B cell (primary cell): Measurements from ENCODE around the gene BEST2.

Experiments used
- CTCF ChIP-seq: fragments of 200-600 bp; IDR thresholded peaks from one replicate; pipeline ENCODE4 v1.8.0; 2022; ENCODE audit warnings: antibody characterized with exemption, mild to moderate bottlenecking
- EZH2 ChIP-seq: IDR thresholded peaks from 2 replicates; pipeline ENCODE4 v1.6.1; 2012; ENCODE audit warnings: borderline replicate concordance, low read depth, mild to moderate bottlenecking, moderate library complexity, low read length; ENCODE audit not compliant: insufficient read depth, poor library complexity, severe bottlenecking

- TF ChIP-seq CTCF: no peak
- TF ChIP-seq EZH2: no peak
Measured at GRCh38 chr19:12711187-12711586, 40.4 kb upstream of the BEST2 start.
